Measurements from ENCODE around the gene ZBTB8OS.

ZBTB8OS gene

GRCh38 chr1:32611859-32612188, 38.5 kb downstream of the ZBTB8OS start:
- no peak for DNase-seq (ENCODE audit: low spot score)

GRCh38 chr1:32609180-32609579, 41.2 kb downstream of the ZBTB8OS start:
- DNase-seq (ENCODE audit: low spot score) = no peak

- no peak for DNase-seq (ENCODE audit: low spot score)
Observed at GRCh38 chr1:32606565-32607371, 43.6 kb downstream of the ZBTB8OS start.

- no peak for DNase-seq (ENCODE audit: low spot score)
Observed at GRCh38 chr1:32605711-32606424, 44.5 kb downstream of the ZBTB8OS start.

GRCh38 chr1:32600034-32600433, 50.3 kb downstream of the ZBTB8OS start:
- no peak for DNase-seq (ENCODE audit: low spot score)

GRCh38 chr1:32592943-32593342, 57.4 kb downstream of the ZBTB8OS start:
- no peak for DNase-seq (ENCODE audit: low spot score)

- no peak for DNase-seq (ENCODE audit: low spot score)
Observed at GRCh38 chr1:32580348-32581017, 69.9 kb downstream of the ZBTB8OS start.

Measured in CD4-positive, alpha-beta T cell treated with Interleukin-6 at 100 ng/mL for 8 hours (primary cell).